Measurements from ENCODE around the gene LCNL1.
A peak's percentile ranks its signal among the peaks of the same experiment; 100 is the strongest.

LCNL1 gene

GRCh38 chr9:136982232-136983051, at the start of gene LCNL1:
LCNL1 (plus strand) TSS chr9:136982993; CDS start chr9:136983587, 594 bp downstream.
- DNase-seq = no peak

- DNase-seq = no peak
These were observed 48.5 kb upstream of the LCNL1 start for GRCh38 chr9:136934277-136934676.

GRCh38 chr9:136935651-136936050, 47.1 kb upstream of the LCNL1 start:
- DNase-seq = peak; percentile 20 to 39

- DNase-seq = no peak
These were observed 46.1 kb upstream of the LCNL1 start for GRCh38 chr9:136936645-136937170.

- no peak for DNase-seq
These were observed 45.4 kb upstream of the LCNL1 start for GRCh38 chr9:136937186-136938001.

- DNase-seq = no peak
These were observed 43.3 kb upstream of the LCNL1 start for GRCh38 chr9:136939431-136939995.

GRCh38 chr9:136939996-136940525, 42.7 kb upstream of the LCNL1 start:
- DNase-seq = no peak

- no peak for DNase-seq
These were observed 42.1 kb upstream of the LCNL1 start for GRCh38 chr9:136940526-136941230.

GRCh38 chr9:136941231-136942111, 41.3 kb upstream of the LCNL1 start:
- DNase-seq = no peak

GRCh38 chr9:136942112-136942880, 40.5 kb upstream of the LCNL1 start:
- no peak for DNase-seq

- DNase-seq = no peak
These were observed 39.9 kb upstream of the LCNL1 start for GRCh38 chr9:136942881-136943230.

GRCh38 chr9:136943291-136944211, 39.2 kb upstream of the LCNL1 start:
- peak in 1 of 2 donors; percentile 17 for DNase-seq

GRCh38 chr9:136944212-136944518, 38.6 kb upstream of the LCNL1 start:
- DNase-seq = peak in 1 of 2 donors; percentile 47

GRCh38 chr9:136944519-136945332, 38.1 kb upstream of the LCNL1 start, which contains the start of the genes C8G and FBXW5:
C8G (plus strand) TSS chr9:136945243; CDS start chr9:136945321, 78 bp downstream.
FBXW5 (minus strand) TSS chr9:136944738; CDS start chr9:136944083, 655 bp downstream.
- DNase-seq = peak; percentile 92 to 96

GRCh38 chr9:136945333-136946227, 37.2 kb upstream of the LCNL1 start:
- no peak for DNase-seq

GRCh38 chr9:136946228-136947027, 36.4 kb upstream of the LCNL1 start:
- no peak for DNase-seq
